GM23338 (cell line): ENCODE data around the gene TNFRSF12A.

Experiments
- CREB1 ChIP-seq: fragments of 250-450 bp; sonication (Bioruptor Pico); IDR thresholded peaks from 2 replicates; pipeline ENCODE4 v1.5.0; 2020; ENCODE audit warnings: low read depth, mild to moderate bottlenecking, moderate library complexity
- CTCF ChIP-seq, 2 experiments: fragments of 200-600 bp in 1 of 2; sonication (generic) in 1 of 2; conservative IDR thresholded peaks; 2 replicates each; pipeline versions ENCODE4 v1.5.1 to v1.6.1; 2016 to 2017; ENCODE audit warnings: antibody characterized with exemption in 2 of 2, low read depth in 2 of 2, mild to moderate bottlenecking in 2 of 2, moderate library complexity in 1 of 2
- EZH2 ChIP-seq: fragments of 200-600 bp; sonication (generic); IDR thresholded peaks from one replicate; pipeline ENCODE4 v1.8.0; 2017; ENCODE audit warnings: antibody characterized with exemption, mild to moderate bottlenecking, low read depth; ENCODE audit not compliant: unreplicated experiment
- EZH2phosphoT487 ChIP-seq: fragments of 200-600 bp; sonication (generic); IDR thresholded peaks from one replicate; pipeline ENCODE4 v1.8.1; 2018; ENCODE audit warnings: antibody characterized with exemption; ENCODE audit not compliant: unreplicated experiment
- POLR2AphosphoS5 ChIP-seq: IDR thresholded peaks from 2 replicates; pipeline ENCODE4 v1.6.1; 2016; ENCODE audit warnings: antibody characterized with exemption, low read depth
- STAT1 ChIP-seq: IDR thresholded peaks from one replicate; pipeline ENCODE4 v1.6.1; 2016; ENCODE audit warnings: antibody characterized with exemption; ENCODE audit not compliant: unreplicated experiment
- ZNF331 ChIP-seq: fragments of 250-450 bp; sonication (Bioruptor Pico); IDR thresholded peaks from 2 replicates; pipeline ENCODE4 v1.5.0; 2020; ENCODE audit warnings: low read depth, mild to moderate bottlenecking, moderate library complexity

- TF ChIP-seq ZNF331 (CRISPR knock-in tag) (no peak), CTCF (conservative IDR thresholded peaks at IDR 0.05; ENCODE audit: low read depth in 2 of 2) (no peak), EZH2 (no peak), STAT1 (no peak), POLR2AphosphoS5 (no peak), CREB1 (CRISPR knock-in tag) (no peak), EZH2phosphoT487 (no peak)
Observed at GRCh38 chr16:3056336-3057180, 36.4 kb downstream of the TNFRSF12A start.
